ENCODE results near the gene FAM131C.

The FAM131C gene

GRCh38 chr1:16101623-16102022 is 28.2 kb upstream of the FAM131C start:
- DNase-seq (ENCODE audit: low read depth in 2 of 2, low spot score in 1 of 2): no peak

DNA sequence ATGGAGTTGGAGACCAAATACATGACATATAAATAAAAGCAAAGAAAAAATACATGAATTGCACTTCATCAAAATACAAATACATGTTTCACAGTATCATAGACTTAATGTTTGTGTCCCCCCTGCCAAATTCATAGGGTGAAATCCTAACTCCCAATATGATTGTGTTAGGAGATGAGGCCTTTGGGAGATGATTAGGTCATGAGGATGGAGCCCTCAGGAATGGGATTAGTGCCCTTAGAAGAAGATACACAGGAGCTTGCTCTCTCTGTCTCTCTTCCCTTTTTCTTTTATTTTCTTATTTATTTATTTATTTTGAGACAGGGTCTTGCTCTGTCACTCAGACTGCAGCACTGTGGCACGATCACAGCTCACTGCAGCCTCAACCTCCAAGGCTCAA is 26.0 kb upstream of the FAM131C start:
- no peak for DNase-seq (ENCODE audit: low read depth in 2 of 2, low spot score in 1 of 2)

- no peak for DNase-seq (ENCODE audit: low read depth in 2 of 2, low spot score in 1 of 2)
Observed at GRCh38 chr1:16095447-16095846, 22.0 kb upstream of the FAM131C start.

GRCh38 chr1:16094453-16095158 is 21.2 kb upstream of the FAM131C start:
- DNase-seq (ENCODE audit: low read depth in 2 of 2, low spot score in 1 of 2): no peak

- no peak for DNase-seq (ENCODE audit: low read depth in 2 of 2, low spot score in 1 of 2)
Observed at GRCh38 chr1:16093611-16094010, 20.2 kb upstream of the FAM131C start.

DNA sequence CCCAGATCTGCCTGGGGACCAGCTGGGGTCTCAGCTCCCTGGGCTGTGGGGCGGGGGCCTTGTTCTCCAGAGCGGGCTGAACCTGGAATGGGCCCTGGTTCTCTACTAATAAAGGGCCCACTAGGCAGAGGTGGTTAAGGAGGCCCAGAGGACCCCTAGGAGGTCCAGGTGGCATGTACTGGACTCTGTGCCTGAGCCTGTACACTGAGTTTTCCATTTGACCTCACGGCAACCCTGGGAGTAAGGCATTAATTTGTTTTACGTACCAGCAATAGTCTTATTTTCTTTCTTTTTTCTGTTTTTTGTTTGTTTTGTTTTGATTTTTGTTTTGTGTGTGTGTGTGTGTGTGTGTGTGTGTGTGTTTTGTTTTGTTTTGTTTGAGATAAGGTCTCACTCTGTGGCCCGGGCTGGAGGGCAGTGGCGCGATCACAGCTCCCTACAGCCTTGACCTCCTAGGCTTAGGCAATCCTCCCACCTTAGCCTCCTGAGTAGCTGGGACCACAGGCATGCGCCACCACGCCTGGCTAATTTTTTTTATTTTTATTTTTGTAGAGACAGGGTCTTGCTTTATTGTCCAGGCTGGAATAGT is 19.6 kb upstream of the FAM131C start:
- no peak for DNase-seq (ENCODE audit: low read depth in 2 of 2, low spot score in 1 of 2)

- no peak for DNase-seq (ENCODE audit: low read depth in 2 of 2, low spot score in 1 of 2)
Observed at GRCh38 chr1:16092097-16092922, 18.9 kb upstream of the FAM131C start.

DNA sequence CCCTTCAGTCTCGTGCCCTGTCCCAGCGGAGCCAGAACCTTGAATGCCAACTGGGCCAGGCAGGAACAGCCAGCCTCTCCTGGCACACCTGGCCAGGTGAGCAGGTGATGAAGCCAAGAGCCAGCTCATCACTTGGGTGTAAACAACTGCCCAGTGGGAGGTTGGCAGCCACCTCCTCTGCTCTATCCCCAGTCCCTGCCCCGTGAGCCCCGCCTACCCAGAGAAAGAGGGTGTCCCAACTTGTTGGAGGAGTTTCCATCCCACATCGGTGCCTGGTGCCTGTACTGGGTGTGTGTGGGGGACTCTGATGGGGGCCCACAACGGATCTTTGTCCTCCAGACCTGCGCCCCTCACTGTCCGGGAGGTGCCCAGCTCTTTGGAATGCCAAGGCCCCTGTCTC is 17.8 kb upstream of the FAM131C start:
- DNase-seq (ENCODE audit: low read depth in 2 of 2, low spot score in 1 of 2): no peak

- no peak for DNase-seq (ENCODE audit: low read depth in 2 of 2, low spot score in 1 of 2)
Observed at GRCh38 chr1:16090076-16090826, 16.8 kb upstream of the FAM131C start.

DNA sequence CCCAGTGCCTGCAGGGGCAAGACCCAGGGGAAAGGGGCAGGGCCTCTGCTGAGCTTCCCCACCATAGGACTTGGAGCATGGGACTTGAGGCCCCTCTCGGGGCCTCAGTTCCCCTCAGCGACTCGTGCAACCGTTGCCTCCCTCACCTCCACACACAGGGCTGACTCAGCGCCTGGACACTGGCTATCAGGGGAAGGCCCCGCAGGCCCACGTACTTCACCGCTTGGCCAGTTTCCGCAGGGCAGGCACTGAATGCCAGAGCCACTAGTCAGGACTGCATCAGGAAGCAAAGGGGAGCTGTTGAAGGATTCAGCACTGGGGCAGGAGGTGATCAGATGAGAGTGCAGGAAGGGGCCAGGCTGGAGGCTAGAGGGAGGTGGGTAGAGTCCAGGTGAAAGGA is 15.5 kb upstream of the FAM131C start:
- DNase-seq (ENCODE audit: low read depth in 2 of 2, low spot score in 1 of 2): no peak

GRCh38 chr1:16088351-16088911 is 15.0 kb upstream of the FAM131C start:
- DNase-seq (ENCODE audit: low read depth in 2 of 2, low spot score in 1 of 2): no peak

GRCh38 chr1:16087733-16088132 is 14.3 kb upstream of the FAM131C start:
- DNase-seq (ENCODE audit: low read depth in 2 of 2, low spot score in 1 of 2): no peak

GRCh38 chr1:16085522-16085921 is 12.1 kb upstream of the FAM131C start:
- no peak for DNase-seq (ENCODE audit: low read depth in 2 of 2, low spot score in 1 of 2)

DNA sequence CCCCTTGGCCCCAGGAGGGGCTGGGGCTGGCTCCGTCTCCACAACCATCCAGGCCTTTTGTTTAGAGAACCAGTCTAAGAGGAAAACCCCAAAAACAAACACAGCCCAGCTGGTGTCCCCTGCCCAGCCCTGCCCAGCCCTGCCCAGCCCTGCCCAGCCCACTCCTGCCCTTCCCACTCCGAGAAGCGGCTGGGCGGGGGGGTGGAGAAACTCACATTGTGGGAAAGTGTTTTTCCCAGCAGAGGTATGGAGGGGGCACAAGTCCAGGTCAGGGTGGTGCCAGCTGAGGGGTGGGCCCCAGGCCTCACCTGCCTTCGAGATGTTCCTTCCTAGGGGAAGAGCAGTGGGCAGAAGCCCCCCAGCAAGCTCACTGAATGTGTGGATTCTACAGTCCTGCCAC is 10.0 kb upstream of the FAM131C start:
- DNase-seq (ENCODE audit: low read depth in 2 of 2, low spot score in 1 of 2): no peak

DNA sequence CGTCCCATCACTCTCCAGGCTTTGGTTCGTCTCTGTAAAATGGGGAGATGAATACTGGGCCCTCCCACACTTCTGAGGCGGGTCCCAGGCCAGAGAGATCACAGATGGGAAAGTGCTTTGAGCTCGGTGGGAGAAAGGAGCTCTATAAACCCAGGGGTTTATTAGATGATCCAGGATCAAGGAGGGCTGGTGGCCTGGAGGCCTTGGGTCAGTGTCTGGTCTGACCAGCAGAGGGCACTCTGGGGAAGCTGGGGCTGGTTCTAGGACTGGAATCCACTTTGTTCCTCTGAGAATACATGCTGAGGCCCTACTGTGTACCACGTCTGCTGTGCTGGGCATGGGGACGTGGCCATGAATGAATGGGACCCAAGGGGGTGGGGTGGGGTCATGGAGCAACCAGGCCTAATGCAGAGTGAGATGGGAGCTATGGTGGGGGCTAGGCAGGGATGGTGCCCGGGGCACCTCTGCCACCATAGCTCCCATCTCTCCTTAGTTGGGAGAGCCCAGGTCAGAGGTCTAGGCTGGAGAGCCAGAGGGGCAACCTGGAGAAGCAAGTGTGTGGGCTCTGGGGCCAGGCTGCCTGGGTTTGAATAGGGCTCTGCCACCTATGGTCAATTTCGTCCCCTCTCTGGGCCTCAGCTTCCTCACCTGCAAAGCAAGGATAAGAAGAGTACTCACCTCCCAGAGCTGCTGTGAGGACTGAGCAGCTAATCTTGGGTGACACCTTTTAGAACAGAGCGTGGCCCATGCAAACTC is 9.0 kb upstream of the FAM131C start:
- DNase-seq (ENCODE audit: low read depth in 2 of 2, low spot score in 1 of 2): peak; percentile 21 to 42

DNA sequence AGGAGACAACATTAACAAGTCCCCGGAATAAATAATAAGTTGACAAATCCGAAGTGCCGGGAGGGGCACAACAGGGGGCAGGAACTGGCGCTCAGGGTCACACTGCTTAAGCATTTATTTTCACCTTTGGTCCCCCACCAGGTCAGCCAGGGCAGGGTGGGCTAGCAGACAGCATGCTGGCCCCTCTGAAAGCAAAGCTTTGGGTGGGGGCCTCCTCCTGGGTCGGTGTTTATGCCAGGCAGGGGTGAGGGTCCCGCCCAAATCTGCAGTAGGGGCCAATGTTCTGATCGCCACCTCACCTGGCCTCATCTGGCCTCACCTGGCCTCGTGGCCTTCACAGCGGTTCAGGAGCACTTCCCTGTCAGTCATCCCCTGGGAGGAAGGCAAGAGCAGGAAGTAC is 8.2 kb upstream of the FAM131C start:
- DNase-seq (ENCODE audit: low read depth in 2 of 2, low spot score in 1 of 2): no peak

GRCh38 chr1:16080422-16081150 is 7.1 kb upstream of the FAM131C start:
- no peak for DNase-seq (ENCODE audit: low read depth in 2 of 2, low spot score in 1 of 2)

DNA sequence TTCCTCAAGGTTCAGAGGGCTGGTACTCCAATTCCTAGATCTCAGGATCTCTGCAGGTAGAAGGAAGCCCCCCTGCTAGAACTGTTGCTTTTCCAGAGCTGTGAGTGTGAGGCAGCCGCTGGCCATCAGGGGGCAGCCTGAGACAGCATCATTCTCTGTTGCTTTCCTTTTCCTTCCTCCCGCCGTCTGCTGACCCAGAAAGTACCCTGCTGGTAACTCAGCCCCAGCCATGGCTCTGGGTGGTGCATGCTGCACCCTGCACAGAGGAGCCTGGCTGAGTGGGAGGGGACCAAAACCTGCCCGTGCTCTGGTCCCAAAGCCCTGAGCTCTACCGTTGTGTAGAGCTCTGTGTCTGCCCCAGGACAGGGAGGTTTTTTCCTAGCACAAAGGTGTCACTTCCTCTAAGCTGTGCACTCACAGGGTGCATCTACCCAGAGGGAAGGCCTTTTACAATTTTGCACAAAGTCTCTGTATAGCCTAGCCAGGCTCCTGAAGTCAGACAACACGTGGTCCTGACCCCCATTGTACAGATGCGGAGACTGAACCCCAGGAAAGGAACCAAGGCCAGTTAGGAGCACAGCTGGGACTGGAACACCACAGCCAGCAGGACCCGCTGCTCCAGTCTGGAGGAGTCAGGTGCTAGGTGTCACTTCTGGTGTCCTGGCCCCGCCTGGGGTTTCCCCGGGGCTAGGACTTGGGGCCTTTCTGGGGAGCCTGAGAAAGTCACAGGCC is 5.6 kb upstream of the FAM131C start:
- peak; percentile 44 for DNase-seq (ENCODE audit: low read depth in 2 of 2, low spot score in 1 of 2)
